MCF 10A (cell line): ENCODE results near the gene RBM7. TPM values are rescaled to one million over a fixed set of nuclear protein-coding genes. Genes with fewer than 3 reads are reported as not detected.
A peak's percentile ranks its signal among the peaks of the same experiment; 100 is the strongest.

ENCODE experiments used
- BruUV-seq: library from RNA; stranded (reverse); fragments of 400-500 nt; replicated peaks from 2 replicates; lab custom pipeline; 2021; lab: Mats Ljungman, UMichigan
- CTCF ChIA-PET: fragments of 300-600 bp; sonication (Branson Sonifier 250); formaldehyde crosslinking; extraction: SDS; loops from one replicate; lab custom pipeline; 2021; ENCODE audit warnings: antibody characterized with exemption, inconsistent platforms; lab: Yijun Ruan, JAX
- POLR2A ChIA-PET: fragments of 300-600, 350-650 bp; sonication (Branson Sonifier 250); formaldehyde crosslinking; extraction: SDS; loops from one replicate; lab custom pipeline; 2020; ENCODE audit warnings: antibody characterized with exemption, inconsistent platforms; lab: Yijun Ruan, JAX
- DNase-seq: peaks from one replicate; pipeline ENCODE4 v3.0.0-alpha.2; 2018; ENCODE audit not compliant: unreplicated experiment
- H3K27ac Mint-ChIP-seq: one replicate; pipeline ENCODE4 v1.8.0; 2022; ENCODE audit warnings: mild to moderate bottlenecking, low read depth, mixed read lengths; ENCODE audit not compliant: unreplicated experiment
- H3K27me3 Mint-ChIP-seq: one replicate; pipeline ENCODE4 v1.8.0; 2022; ENCODE audit warnings: mixed read lengths; ENCODE audit not compliant: insufficient read depth, unreplicated experiment
- H3K36me3 Mint-ChIP-seq: one replicate; pipeline ENCODE4 v1.8.0; 2022; ENCODE audit warnings: mild to moderate bottlenecking, moderate library complexity, mixed read lengths; ENCODE audit not compliant: insufficient read depth, unreplicated experiment
- H3K4me1 Mint-ChIP-seq: one replicate; pipeline ENCODE4 v1.8.0; 2022; ENCODE audit warnings: mixed read lengths; ENCODE audit not compliant: insufficient read depth, unreplicated experiment
- H3K4me3 Mint-ChIP-seq: one replicate; pipeline ENCODE4 v1.8.0; 2022; ENCODE audit warnings: mild to moderate bottlenecking, moderate library complexity, mixed read lengths; ENCODE audit not compliant: unreplicated experiment
- H3K9me3 Mint-ChIP-seq: one replicate; pipeline ENCODE4 v1.8.0; 2022; ENCODE audit warnings: mixed read lengths; ENCODE audit not compliant: unreplicated experiment
- CTCF ChIP-seq: fragments of 200-600 bp; IDR thresholded peaks from one replicate; pipeline ENCODE4 v1.8.0; 2022; ENCODE audit warnings: antibody characterized with exemption, mild to moderate bottlenecking; ENCODE audit not compliant: unreplicated experiment
- intact Hi-C: fragments of 100-400 bp; cut with micrococcal nuclease; formaldehyde crosslinking; loops from 2 replicates; pipeline ENCODE4 v1.14.1; 2022
- total RNA-seq: library from RNA; stranded (reverse); gene quantifications from 2 replicates; pipeline ENCODE4 v1.2.3, GENCODE V29; 2022

The RBM7 gene
- total RNA-seq, 1 experiment from 2014 or later: 46.4 TPM

DNA sequence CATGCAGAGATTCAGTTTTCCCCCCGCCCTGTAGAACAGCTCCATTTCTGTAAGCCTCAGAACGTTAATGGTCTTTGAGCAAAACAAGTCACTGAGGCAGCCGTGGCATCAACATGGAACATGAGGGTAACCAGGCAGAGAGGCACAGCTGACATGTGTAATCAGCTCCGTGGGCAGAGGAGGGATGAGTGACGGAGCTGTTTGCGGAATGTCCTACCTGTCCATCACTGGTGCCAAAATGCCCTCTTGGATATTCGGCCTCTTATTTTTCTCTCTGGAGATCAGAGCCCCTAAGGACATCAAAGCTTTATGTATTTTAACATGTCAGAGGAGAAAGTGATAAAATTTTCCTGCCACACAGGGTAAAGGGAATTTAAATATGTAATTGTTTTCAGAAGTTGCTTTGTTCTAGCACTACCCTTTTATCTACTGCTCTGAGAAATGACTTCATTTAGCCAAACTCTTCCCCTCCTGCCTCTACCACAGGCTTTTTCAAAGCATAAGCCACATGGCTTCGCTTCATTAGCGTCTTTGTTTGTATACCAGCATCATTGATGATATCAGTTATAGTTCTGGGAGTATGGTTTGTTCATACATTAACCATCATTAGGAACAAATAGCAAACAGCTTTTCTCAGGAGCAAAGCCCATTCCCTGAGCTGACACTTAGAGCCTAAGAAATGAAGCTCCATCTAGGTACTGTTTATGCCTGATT, 33.1 kb upstream of the RBM7 start:
- no TSS peak for BruUV-seq
- intact Hi-C loops: no loop called here

DNA sequence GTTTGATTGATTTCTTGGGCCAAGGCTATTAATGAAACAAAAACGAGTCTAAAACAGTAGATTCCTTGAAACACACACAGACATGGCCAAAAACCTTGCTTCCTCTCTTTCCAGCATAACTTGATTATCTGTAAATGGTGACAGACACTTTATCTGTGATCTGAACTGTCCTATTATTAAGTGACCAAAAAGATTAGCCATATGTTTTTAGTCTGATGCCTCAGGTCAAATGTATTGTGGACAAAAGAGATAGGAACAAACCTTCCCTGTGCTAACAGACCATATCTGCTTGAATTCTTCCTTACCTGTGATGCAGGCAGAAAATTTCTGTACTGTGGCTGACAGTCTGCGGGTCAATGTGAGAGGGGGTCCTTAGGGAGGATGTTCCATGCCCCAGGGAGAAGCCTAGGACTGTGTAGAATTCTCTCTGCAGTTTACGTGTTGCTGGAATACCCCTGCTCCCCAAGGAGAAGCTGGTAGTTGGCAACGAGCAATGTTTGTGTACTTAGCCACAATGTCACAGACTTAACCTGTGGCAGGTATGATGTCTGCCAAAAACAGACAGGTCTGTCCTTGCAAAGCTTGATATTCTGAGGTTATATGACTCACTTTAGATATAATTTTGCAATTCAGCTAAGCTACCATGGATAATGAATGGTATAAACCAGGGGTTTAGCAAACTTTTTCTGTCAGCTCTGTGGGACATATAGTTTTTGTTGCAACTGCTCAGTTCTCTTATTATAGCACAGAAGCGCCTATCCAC, 31.4 kb upstream of the RBM7 start:
- intact Hi-C loops: no loop called here
- Mint-ChIP-seq H3K4me1 (peaks cover 26% of the 10 kb centered on the region), H3K36me3 (no peaks in the 10 kb centered on the region), H3K4me3 (no peak overlapping the region), H3K9me3 (no peaks in the 10 kb centered on the region), H3K27ac (no peak overlapping the region), H3K27me3 (no peaks in the 10 kb centered on the region)
- no peak for TF ChIP-seq CTCF
- no TSS peak for BruUV-seq
- POLR2A ChIA-PET: interaction anchor here (0.7 to 2.1 kb wide), 4 partner anchors 11 to 70 kb away, joined by 3 to 8 read pairs (median 6); partner anchors contain the start of gene REXO2
- CTCF ChIA-PET: interaction anchor here (0.7 kb wide), 1 partner anchor 28 kb away, joined by 3 read pairs; no protein-coding TSS in a partner anchor
- peak; percentile 47 for DNase-seq

More for the DNA sequence above, 33.1 kb upstream of the RBM7 start:
- no peak for DNase-seq
- Mint-ChIP-seq H3K9me3 (no peaks in the 10 kb centered on the region), H3K27me3 (no peaks in the 10 kb centered on the region), H3K36me3 (no peaks in the 10 kb centered on the region), H3K4me3 (peak overlapping the region; percentile 10), H3K27ac (peak overlapping the region; percentile 41), H3K4me1 (peaks cover 26% of the 10 kb centered on the region)
- CTCF ChIA-PET: interaction anchor here (0.6 to 1.1 kb wide), 3 partner anchors 73 to 302 kb away, joined by 3 to 5 read pairs (median 3); no protein-coding TSS in a partner anchor
- TF ChIP-seq CTCF: no peak
- POLR2A ChIA-PET: interaction anchor here (0.5 to 1.5 kb wide), 4 partner anchors 10 to 601 kb away, joined by 3 to 5 read pairs (median 4); partner anchors contain the start of genes C11orf71 and RBM7

DNA sequence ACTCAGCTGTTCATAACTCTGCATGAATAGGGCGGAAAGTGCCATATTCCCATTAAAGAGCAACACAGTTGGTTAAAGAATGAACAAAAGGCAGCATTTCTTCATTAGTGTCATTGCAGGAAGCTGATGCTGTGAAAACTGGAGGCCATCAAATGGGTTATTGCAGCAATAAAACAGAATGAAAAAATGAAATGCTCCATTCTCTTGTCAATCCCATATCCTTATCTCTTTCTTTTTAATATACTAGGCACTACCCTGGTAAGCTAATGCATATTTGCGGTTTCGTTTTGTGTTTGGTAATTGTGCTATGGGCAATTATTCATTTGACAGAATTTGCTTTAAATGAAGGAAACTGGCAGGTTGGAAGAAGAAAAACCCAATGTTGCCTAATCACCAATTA, 25.4 kb upstream of the RBM7 start:
- no peak overlapping the region for H3K4me3 Mint-ChIP-seq
- ChIA-PET POLR2A (no interaction called here), CTCF (no interaction called here)
- no peaks in the 10 kb centered on the region for H3K4me1 Mint-ChIP-seq
- H3K27ac Mint-ChIP-seq: no peak overlapping the region
- DNase-seq: no peak
- TF ChIP-seq CTCF: no peak
- intact Hi-C loops: no loop called here
- H3K9me3 Mint-ChIP-seq: no peaks in the 10 kb centered on the region
- BruUV-seq: no TSS peak
- no peaks in the 10 kb centered on the region for H3K36me3 Mint-ChIP-seq
- no peaks in the 10 kb centered on the region for H3K27me3 Mint-ChIP-seq
